HepG2 (cell line): ENCODE results near the gene SLC44A4. TPM values are rescaled to one million over a fixed set of nuclear protein-coding genes. Genes with fewer than 3 reads are reported as not detected.

Experiments used
- KAT8 ChIP-seq: IDR thresholded peaks from 2 replicates; pipeline ENCODE4 v1.6.1; 2016; ENCODE audit warnings: missing genetic modification reagents, missing compliant biosample characterization
- MAF1 ChIP-seq: sonication (generic); formaldehyde crosslinking; IDR thresholded peaks from 2 replicates; pipeline ENCODE4 v1.5.0; 2020; ENCODE audit warnings: missing genetic modification reagents, borderline replicate concordance
- MAFK ChIP-seq, 2 experiments: IDR thresholded peaks in 1 of 2; conservative IDR thresholded peaks in 1 of 2; 2 replicates each; pipeline ENCODE4 v1.6.1; 2011; ENCODE audit warnings: improper control_type of control experiment in 2 of 2, low read length in 2 of 2
- MBD4 ChIP-seq: IDR thresholded peaks from 2 replicates; pipeline ENCODE4 v1.6.1; 2012; ENCODE audit warnings: low read length, inconsistent platforms, borderline replicate concordance
- PPARG ChIP-seq: conservative IDR thresholded peaks from 2 replicates; pipeline ENCODE4 v1.6.1; 2016; ENCODE audit warnings: missing biosample characterization, missing genetic modification reagents
- PTBP1 ChIP-seq: fragments of 200-400 bp; formaldehyde crosslinking; IDR thresholded peaks from 2 replicates; pipeline ENCODE4 v1.6.1; 2018; ENCODE audit warnings: low read length, low read depth; ENCODE audit not compliant: poor library complexity, severe bottlenecking
- SIN3A ChIP-seq: IDR thresholded peaks from 2 replicates; pipeline ENCODE4 v1.6.1; 2011; ENCODE audit warnings: low read depth, mild to moderate bottlenecking, control low read depth, low read length, borderline replicate concordance
- SNAI1 ChIP-seq: sonication (generic); formaldehyde crosslinking; IDR thresholded peaks from 2 replicates; pipeline ENCODE4 v1.5.0; 2020; ENCODE audit warnings: mild to moderate bottlenecking, missing genetic modification reagents, borderline replicate concordance
- SP140L ChIP-seq: sonication (generic); formaldehyde crosslinking; IDR thresholded peaks from 2 replicates; pipeline ENCODE4 v1.4.0; 2020; ENCODE audit warnings: missing genetic modification reagents, borderline replicate concordance
- SUZ12 ChIP-seq: fragments of 150-350 bp; IDR thresholded peaks from 2 replicates; pipeline ENCODE4 v1.6.1; 2014; ENCODE audit warnings: low read depth, low read length
- ZNF264 ChIP-seq: sonication (generic); formaldehyde crosslinking; IDR thresholded peaks from 2 replicates; pipeline ENCODE4 v1.4.0; 2020; ENCODE audit warnings: missing genetic modification reagents
- ZNF383 ChIP-seq: sonication (generic); formaldehyde crosslinking; IDR thresholded peaks from 2 replicates; pipeline ENCODE4 v1.4.0; 2020; ENCODE audit warnings: missing genetic modification reagents, mild to moderate bottlenecking, borderline replicate concordance
- ZNF446 ChIP-seq: sonication (generic); formaldehyde crosslinking; IDR thresholded peaks from 2 replicates; pipeline ENCODE4 v1.5.0; 2020; ENCODE audit warnings: mild to moderate bottlenecking, missing genetic modification reagents
- ZNF557 ChIP-seq: sonication (generic); formaldehyde crosslinking; IDR thresholded peaks from 2 replicates; pipeline ENCODE4 v1.4.0; 2020; ENCODE audit warnings: missing genetic modification reagents
- ZNF878 ChIP-seq: sonication (generic); formaldehyde crosslinking; IDR thresholded peaks from 2 replicates; pipeline ENCODE4 v1.8.1; 2023; ENCODE audit warnings: mild to moderate bottlenecking, missing genetic modification reagents, moderate library complexity
- polyA plus RNA-seq, 8 experiments: library from polyadenylated mRNA; depleted of rRNA in 3 of 8; stranded (reverse) in 7 of 8; unstranded in 1 of 8; fragments of >200 nt; fragmentation: Illumina TruSeq in 4 of 8; extraction: Trizol in 4 of 8; gene quantifications; 2 replicates each; pipeline versions ENCODE4 v1.2.1 to v1.2.3, GENCODE V29; 2011 to 2016; ENCODE audit warnings: low read depth in 4 of 8, missing spikeins in 1 of 8, mixed read lengths in 1 of 8; ENCODE audit not compliant: insufficient read depth in 1 of 8
- total RNA-seq, 5 experiments: library from RNA; depleted of rRNA; stranded (reverse); fragments of >200 nt; fragmentation: Illumina TruSeq; extraction: Trizol; gene quantifications; 2 replicates each; pipeline ENCODE4 v1.2.3, GENCODE V29; 2016; ENCODE audit warnings: low read depth in 1 of 5
- TF ChIP-seq, protein P1 (sequence below): IDR thresholded peaks from 2 replicates; pipeline ENCODE4 v1.6.1; 2016; ENCODE audit warnings: low read depth, borderline replicate concordance
- TF ChIP-seq, protein P2 (sequence below): sonication (generic); formaldehyde crosslinking; IDR thresholded peaks from 2 replicates; pipeline ENCODE4 v1.4.0; 2020; ENCODE audit warnings: mild to moderate bottlenecking, low read depth, missing genetic modification reagents
- TF ChIP-seq, protein P3 (sequence below): IDR thresholded peaks from 2 replicates; pipeline ENCODE4 v1.6.1; 2016; ENCODE audit warnings: mild to moderate bottlenecking
- TF ChIP-seq, protein P4 (sequence below), 2 experiments: sonication (generic) in 1 of 2; formaldehyde crosslinking in 1 of 2; IDR thresholded peaks; 2 replicates each; pipeline versions ENCODE4 v1.5.1 to v1.6.1; 2011 to 2020; ENCODE audit warnings: borderline replicate concordance in 1 of 2, low read depth in 1 of 2, low read length in 1 of 2, mild to moderate bottlenecking in 1 of 2, missing genetic modification reagents in 1 of 2, moderate library complexity in 1 of 2
- TF ChIP-seq, protein P5 (sequence below): sonication (generic); formaldehyde crosslinking; IDR thresholded peaks from 2 replicates; pipeline ENCODE4 v1.8.0; 2022; ENCODE audit warnings: missing genetic modification reagents, mild to moderate bottlenecking, inconsistent platforms, borderline replicate concordance

SLC44A4 gene
- total and polyA plus RNA-seq, 2 of the 13 experiments (the other 11 are each of a cell fraction or from before 2014, with no cell fraction given), result 3.5 to 5.9 TPM

DNA sequence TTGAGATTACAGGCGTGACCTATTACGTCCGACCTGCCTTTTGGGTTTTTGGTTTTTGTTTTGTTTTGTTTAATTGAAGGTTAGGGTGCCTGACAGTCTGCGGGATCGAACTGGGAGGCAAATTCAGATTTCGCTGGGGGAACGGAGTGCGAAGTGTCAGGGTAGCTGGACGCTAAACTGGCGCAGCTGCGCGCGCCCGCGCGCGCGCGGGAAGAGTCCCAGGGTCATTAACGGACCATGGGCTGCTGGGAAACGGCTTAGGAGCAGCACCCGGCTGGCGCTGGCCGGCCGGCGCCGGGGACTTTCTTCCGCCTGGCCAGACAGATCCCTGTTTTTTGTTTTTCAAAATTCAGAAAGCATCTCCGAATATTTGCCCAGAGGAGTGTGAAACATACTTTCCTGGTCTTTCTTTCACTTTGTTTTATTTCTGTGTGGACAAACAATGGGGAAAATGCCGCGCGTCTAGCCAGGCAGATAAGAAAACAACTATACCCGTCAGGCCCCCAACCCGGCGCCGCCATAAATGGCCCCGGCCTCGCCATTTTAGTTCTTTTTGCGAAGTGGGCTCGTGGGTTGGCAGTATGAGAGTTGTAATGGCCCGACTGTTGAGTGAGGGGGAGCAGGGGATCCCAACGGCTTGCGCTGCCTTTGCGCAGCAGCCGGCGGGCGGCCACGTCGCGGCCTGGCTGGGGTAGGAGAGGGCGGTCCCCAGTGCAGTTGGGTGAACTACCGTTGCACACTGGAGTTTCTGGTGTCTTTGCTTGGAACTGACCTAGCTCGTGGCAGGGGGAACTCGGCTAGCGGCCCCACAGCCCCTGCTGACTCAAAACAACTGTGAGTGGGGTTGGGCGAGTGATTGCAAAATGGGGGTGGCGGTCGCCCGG lies 44.2 kb downstream of the SLC44A4 start (continued):
- TF ChIP-seq PTBP1 (peak; percentile 91), ZNF264 (CRISPR knock-in tag) (peak; percentile 85), SP140L (no peak; the same call in 1 of the 2 replicates), MAF1 (CRISPR knock-in tag) (peak; percentile 97), ZNF878 (peak; percentile 58; the same call in 1 of the 2 replicates), ZNF557 (CRISPR knock-in tag) (peak; percentile 64; the same call in 1 of the 2 replicates), PPARG (CRISPR knock-in tag) (no peak; the same call in none of the 2 replicates), ZNF383 (CRISPR knock-in tag) (peak; percentile 87; the same call in 1 of the 2 replicates), KAT8 (CRISPR knock-in tag) (peak; percentile 90), MBD4 (0 out of 2 replicates have a peak, but pooled peaks have one; percentile 75), SIN3A (peak; percentile 79; the same call in 1 of the 2 replicates), SNAI1 (peak; percentile 86), ZNF446 (CRISPR knock-in tag) (peak; percentile 72; the same call in 1 of the 2 replicates), SUZ12 (no peak; the same call in 1 of the 2 replicates), MAFK (conservative IDR thresholded peaks at IDR 0.05 in 1 of 2, IDR thresholded peaks at IDR 0.05 in 1 of 2; ENCODE audit: low read length in 2 of 2) (0 out of 4 replicates have a peak, but pooled peaks of 1 of the 2 experiments have one; percentile 1)
- TF ChIP-seq, protein P1, sequence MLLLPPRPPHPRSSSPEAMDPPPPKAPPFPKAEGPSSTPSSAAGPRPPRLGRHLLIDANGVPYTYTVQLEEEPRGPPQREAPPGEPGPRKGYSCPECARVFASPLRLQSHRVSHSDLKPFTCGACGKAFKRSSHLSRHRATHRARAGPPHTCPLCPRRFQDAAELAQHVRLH, result peak; percentile 83
- TF ChIP-seq, protein P2, sequence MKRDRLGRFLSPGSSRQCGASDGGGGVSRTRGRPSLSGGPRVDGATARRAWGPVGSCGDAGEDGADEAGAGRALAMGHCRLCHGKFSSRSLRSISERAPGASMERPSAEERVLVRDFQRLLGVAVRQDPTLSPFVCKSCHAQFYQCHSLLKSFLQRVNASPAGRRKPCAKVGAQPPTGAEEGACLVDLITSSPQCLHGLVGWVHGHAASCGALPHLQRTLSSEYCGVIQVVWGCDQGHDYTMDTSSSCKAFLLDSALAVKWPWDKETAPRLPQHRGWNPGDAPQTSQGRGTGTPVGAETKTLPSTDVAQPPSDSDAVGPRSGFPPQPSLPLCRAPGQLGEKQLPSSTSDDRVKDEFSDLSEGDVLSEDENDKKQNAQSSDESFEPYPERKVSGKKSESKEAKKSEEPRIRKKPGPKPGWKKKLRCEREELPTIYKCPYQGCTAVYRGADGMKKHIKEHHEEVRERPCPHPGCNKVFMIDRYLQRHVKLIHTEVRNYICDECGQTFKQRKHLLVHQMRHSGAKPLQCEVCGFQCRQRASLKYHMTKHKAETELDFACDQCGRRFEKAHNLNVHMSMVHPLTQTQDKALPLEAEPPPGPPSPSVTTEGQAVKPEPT (CRISPR knock-in tag), result 0 out of 2 replicates have a peak, but pooled peaks have one; percentile 69
- TF ChIP-seq, protein P3, sequence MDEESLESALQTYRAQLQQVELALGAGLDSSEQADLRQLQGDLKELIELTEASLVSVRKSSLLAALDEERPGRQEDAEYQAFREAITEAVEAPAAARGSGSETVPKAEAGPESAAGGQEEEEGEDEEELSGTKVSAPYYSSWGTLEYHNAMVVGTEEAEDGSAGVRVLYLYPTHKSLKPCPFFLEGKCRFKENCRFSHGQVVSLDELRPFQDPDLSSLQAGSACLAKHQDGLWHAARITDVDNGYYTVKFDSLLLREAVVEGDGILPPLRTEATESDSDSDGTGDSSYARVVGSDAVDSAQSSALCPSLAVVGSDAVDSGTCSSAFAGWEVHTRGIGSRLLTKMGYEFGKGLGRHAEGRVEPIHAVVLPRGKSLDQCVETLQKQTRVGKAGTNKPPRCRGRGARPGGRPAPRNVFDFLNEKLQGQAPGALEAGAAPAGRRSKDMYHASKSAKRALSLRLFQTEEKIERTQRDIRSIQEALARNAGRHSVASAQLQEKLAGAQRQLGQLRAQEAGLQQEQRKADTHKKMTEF (CRISPR knock-in tag), result peak; percentile 83
- TF ChIP-seq, protein P4, sequence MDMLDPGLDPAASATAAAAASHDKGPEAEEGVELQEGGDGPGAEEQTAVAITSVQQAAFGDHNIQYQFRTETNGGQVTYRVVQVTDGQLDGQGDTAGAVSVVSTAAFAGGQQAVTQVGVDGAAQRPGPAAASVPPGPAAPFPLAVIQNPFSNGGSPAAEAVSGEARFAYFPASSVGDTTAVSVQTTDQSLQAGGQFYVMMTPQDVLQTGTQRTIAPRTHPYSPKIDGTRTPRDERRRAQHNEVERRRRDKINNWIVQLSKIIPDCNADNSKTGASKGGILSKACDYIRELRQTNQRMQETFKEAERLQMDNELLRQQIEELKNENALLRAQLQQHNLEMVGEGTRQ (IDR thresholded peaks at IDR 0.05; ENCODE audit: low read depth, low read length), result no peak
- TF ChIP-seq, protein P4 (CRISPR knock-in tag; IDR thresholded peaks at IDR 0.05; ENCODE audit: borderline replicate concordance), result no peak
- TF ChIP-seq, protein P5, sequence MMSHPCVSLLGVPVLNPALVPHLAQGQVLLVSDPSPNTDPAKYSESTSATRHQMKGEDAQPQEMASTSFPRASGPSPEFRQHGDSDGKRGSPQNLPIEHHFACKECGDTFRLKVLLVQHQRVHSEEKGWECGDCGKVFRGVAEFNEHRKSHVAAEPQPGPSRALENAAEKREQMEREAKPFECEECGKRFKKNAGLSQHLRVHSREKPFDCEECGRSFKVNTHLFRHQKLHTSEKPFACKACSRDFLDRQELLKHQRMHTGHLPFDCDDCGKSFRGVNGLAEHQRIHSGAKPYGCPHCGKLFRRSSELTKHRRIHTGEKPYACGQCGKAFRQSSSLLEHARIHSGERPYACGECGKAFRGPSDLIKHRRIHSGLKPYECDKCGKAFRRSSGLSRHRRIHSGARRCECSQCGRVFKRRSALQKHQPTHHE (CRISPR knock-in tag), result peak; percentile 14; the same call in 1 of the 2 replicates
